Loucy (cell line): ENCODE measurements around the gene GNAO1.

Source experiments
- CTCF ChIP-seq: fragments of 200-600 bp; sonication (generic); conservative IDR thresholded peaks from 2 replicates; pipeline ENCODE4 v1.5.1; 2014; ENCODE audit warnings: mild to moderate bottlenecking, antibody characterized with exemption, low read length
- EZH2phosphoT487 ChIP-seq: fragments of 200-600 bp; IDR thresholded peaks from 2 replicates; pipeline ENCODE4 v1.6.1; 2018; ENCODE audit warnings: antibody characterized with exemption, mild to moderate bottlenecking, moderate library complexity, borderline replicate concordance

GRCh38 chr16:56384074-56384721, 192.9 kb downstream of the GNAO1 start:
- no peak for TF ChIP-seq EZH2phosphoT487
- TF ChIP-seq CTCF = no peak
